HG03342 (cell line): ENCODE results near the gene ANKRD13C.
"Not testable (repeated sequence)": the region's sequence is repeated elsewhere in the genome, so short reads cannot be mapped to it uniquely, and the experiment has no call there.

Experiments
- ATAC-seq: cut with Tn5 transposase; IDR thresholded peaks from one replicate; pipeline ENCODE4 v1.9.1; 2021; ENCODE audit warnings: mild to moderate bottlenecking, moderate library complexity; ENCODE audit not compliant: unreplicated experiment

Gene ANKRD13C

DNA sequence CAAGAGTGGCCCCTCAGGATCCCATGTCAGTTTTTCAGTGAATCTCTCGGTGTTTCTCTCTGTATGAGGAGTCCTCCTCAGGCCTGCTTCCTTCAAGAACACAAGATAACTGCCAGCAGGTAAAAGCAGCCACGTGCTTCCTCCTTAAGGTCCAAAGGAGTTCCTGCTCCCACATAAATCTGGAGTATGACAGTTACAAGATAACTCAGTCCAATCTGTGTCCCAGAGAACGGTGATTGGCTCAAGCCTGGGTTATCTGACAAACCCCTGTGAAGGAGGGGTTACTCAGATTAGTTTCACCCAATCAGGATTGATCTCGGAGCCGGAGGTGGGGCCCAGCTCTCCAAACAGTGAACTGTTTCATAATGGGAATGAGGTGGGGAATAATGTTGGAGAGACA lies 5.8 kb upstream of the ANKRD13C start:
- no peak for ATAC-seq

GRCh38 chr1:70358921-70359564 lies 4.5 kb upstream of the ANKRD13C start:
- peak; percentile 45 for ATAC-seq

GRCh38 chr1:70355920-70356319 lies 1.4 kb upstream of the ANKRD13C start:
- no peak for ATAC-seq

DNA sequence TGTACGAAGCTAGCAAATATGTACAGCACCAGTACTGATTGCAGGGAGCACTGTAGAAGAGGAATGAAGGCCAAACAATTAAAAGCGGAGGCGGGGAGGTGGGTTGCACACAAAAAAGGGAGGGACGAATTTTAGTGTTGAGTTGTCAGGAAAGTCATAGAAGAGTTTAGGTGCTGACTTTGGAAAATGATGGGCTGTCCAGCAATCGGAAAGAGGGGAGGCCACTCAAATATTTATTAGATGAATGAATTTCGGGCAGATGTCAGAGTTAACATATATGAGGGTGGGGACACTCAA lies 537 bp upstream of the ANKRD13C start:
- no peak for ATAC-seq

GRCh38 chr1:70353601-70354331 lies 756 bp downstream of the ANKRD13C start:
- ATAC-seq: peak; percentile 26

GRCh38 chr1:70353044-70353443 lies 1.5 kb downstream of the ANKRD13C start:
- ATAC-seq: no peak

DNA sequence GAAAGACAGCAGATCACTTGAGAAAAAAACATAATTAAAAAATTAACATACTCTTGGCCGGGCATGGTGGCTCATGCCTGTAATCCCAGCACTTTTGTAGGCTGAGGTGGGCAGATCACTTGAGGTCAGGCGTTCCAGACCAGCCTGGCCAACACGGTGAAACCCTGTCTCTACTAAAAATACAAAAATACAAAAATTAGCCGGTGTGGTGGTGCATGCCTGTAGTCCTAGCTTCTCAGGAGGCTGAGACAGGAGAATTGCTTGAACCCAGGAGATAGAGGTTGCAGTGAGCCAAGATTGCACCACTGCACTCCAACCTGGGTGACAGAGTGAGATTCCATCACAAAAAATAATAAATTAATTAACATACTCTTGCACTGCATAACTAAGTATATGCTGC lies 4.7 kb downstream of the ANKRD13C start:
- not testable (repeated sequence) for ATAC-seq

DNA sequence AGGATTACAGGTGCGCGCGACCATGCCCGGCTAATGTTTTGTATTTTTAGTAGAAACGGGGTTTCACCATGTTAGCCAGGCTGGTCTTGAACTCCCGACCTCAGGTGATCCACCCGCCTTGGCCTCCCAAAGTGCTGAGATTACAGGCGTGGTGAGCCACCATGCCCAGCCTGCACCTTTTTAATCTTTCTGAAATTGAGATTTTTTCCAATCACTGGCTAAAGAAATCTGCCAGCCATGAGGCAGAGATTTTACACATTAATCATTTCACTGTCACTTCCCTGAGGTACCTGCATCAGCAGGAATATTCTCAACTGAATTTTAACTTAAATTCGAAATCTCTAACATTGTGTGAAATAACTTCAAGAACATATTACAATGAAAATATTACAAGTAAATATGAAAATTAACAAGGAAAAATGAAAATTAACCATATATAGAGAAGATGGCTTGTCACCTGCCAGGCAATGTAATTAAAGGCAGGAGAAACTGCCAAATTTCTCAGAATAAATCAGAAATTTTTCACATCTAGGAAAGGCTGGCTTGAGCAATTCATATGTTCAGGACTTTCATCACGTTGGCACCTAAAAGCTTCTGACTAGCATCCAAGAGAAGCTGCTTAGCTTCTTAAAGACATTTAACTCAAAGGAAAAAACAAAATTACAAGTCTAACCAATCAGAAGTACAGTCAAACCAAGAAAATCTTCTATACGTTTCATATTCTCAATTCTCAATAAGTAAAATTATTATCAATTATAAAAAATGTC lies 5.9 kb downstream of the ANKRD13C start:
- no peak for ATAC-seq

DNA sequence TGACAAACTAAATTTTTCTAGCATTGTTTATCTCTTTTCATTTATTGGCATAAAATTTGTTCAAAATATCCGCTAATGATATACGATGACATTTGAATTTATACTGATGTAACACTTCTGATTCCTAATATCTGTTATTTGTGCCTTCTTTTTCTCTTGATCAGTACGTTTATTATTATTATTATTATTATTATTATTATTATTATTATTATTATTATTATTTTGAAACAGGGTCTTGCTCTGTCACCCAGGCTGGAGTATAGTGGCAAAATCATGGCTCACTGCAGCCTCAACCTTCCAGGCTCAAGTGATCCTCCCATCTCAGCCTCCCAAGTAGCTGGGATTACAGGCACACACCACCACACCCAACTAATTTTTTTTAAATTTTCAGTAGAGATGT lies 14.9 kb downstream of the ANKRD13C start:
- not testable (repeated sequence) for ATAC-seq

DNA sequence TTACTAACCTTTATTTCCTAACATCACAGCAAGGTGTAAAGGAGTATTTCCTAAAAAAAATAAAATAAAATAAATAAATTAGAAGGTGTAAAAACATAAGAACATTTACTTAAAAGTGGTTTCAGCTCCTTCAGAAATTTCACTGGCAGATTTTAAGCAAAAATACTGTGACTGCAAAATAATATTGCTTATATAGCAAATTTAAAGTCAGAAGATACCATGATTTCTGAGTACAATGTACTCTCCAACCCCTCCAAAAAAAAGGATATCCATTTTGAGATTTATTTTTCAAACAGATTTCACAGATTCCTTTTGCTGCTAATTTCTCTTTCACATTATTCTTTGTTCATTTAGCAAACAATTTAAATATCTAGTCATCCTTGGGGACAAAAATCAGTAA lies 18.5 kb downstream of the ANKRD13C start:
- no peak for ATAC-seq

DNA sequence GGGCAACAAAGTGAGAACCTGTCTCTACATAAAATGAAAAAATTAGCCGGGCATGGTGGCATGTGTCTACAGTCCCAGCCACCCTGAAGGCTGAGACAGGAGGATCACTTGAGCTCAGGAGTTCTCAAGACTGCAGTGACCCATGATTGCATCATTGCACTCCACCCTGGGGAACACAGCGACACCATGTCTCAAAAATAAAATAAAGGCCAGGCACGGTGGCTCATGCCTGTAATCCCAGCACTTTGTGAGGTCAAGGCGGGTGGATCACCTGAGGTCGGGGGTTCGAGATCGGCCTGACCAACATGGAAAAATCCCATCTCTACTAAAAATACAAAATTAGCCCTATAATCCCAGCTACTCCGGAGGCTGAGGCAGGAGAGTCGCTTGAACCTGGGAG lies 20.1 kb downstream of the ANKRD13C start:
- ATAC-seq: no peak

DNA sequence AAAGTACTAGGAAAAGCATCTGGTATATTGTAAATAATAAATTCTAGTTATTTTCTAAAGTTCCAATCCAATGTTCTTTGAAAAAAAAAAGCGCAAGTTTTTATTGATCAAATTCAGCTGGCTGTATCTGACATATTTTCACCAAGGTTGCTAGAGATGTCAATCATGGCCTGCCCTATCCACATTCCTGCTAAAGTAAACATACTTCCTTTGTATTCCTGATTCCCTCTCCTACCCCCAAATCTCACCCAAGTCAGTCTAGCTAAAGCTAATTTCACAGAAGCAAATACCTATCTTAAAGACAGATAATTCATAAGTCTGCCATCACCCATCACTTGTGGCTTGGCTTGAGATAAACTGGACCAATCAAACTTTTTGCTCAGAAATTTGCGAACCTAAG lies 21.3 kb downstream of the ANKRD13C start:
- ATAC-seq: no peak

GRCh38 chr1:70331962-70332361 lies 22.6 kb downstream of the ANKRD13C start:
- no peak for ATAC-seq

- ATAC-seq: no peak
Measured at GRCh38 chr1:70327306-70328076, 27.0 kb downstream of the ANKRD13C start.

GRCh38 chr1:70324683-70325082 lies 29.8 kb downstream of the ANKRD13C start:
- no peak for ATAC-seq

DNA sequence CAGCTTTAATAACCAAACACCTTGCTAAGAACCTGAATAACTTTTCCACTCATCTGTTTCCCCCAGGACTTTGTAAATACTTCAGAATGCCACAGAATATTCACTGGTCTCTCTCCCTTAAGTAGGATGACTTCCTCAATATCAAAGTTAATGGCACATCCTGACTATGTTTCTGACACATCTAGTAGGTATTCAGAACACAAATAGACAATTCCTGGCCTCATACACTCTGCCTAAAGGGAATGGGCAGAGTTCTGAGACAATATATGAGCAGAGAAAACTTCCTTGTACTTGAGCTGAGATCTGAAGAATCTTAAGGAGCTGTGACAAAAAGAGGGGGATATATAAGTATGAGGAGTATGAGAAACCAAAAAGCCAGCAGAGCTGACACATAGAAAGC lies 34.8 kb downstream of the ANKRD13C start:
- no peak for ATAC-seq

GRCh38 chr1:70318191-70318590 lies 36.3 kb downstream of the ANKRD13C start:
- no peak for ATAC-seq

GRCh38 chr1:70317087-70317486 lies 37.4 kb downstream of the ANKRD13C start:
- no peak for ATAC-seq

DNA sequence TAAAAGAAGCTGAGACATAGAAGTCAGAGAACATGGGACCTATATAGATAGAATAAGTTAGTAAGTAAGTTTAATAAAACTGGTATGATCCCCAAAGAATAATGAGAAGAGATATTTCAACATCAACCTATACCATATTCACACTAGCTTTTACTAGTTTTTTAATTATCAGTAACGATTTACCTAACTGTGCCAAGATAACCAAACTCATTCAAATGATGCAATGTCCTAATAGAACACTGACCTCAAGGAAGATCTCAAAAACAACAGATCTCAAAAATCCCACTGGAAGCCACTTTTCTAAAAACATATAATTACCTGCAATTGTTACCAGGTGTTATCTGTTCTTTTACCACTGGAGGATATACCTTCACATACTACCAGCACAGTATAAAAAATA lies 38.7 kb downstream of the ANKRD13C start:
- ATAC-seq: no peak

- no peak for ATAC-seq
Measured at GRCh38 chr1:70314706-70315304, 39.7 kb downstream of the ANKRD13C start.

GRCh38 chr1:70311369-70311768 lies 43.2 kb downstream of the ANKRD13C start:
- ATAC-seq: no peak
